Activated CD8-positive, alpha-beta T cell treated with anti-CD3 and anti-CD28 coated beads for 36 hours (primary cell): Measurements from ENCODE around the gene ERH. TPM values are rescaled to one million over a fixed set of nuclear protein-coding genes. Genes with fewer than 3 reads are reported as not detected.

Experiments used
- ATAC-seq: fragments of 200-7000 bp; cut with Tn5 transposase; one replicate; pipeline ENCODE4 v1.10.0; 2021; ENCODE audit warnings: mild to moderate bottlenecking, moderate library complexity
- CTCF ChIA-PET: fragments of 350-600 bp; sonication (Branson Sonifier 250); formaldehyde crosslinking; loops from one replicate; lab custom pipeline; 2021; ENCODE audit warnings: antibody characterized with exemption; lab: Charles Lee
- POLR2A ChIA-PET: fragments of 350-600 bp; sonication (Branson Sonifier 250); formaldehyde crosslinking; loops from one replicate; lab custom pipeline; 2021; ENCODE audit warnings: antibody characterized with exemption; lab: Charles Lee
- DNase-seq: peaks from one replicate; pipeline ENCODE4 v3.0.0-alpha.2; 2020
- H3K27ac Mint-ChIP-seq: one replicate; pipeline ENCODE4 v1.8.0; 2021; ENCODE audit warnings: mild to moderate bottlenecking, mixed read lengths
- H3K27me3 Mint-ChIP-seq: one replicate; pipeline ENCODE4 v1.8.0; 2021; ENCODE audit warnings: mixed read lengths
- H3K36me3 Mint-ChIP-seq: one replicate; pipeline ENCODE4 v1.8.0; 2021; ENCODE audit warnings: low read depth, mixed read lengths
- H3K4me1 Mint-ChIP-seq: one replicate; pipeline ENCODE4 v1.8.0; 2021; ENCODE audit warnings: low read depth, mixed read lengths
- H3K4me3 Mint-ChIP-seq: one replicate; pipeline ENCODE4 v1.8.0; 2021; ENCODE audit warnings: mild to moderate bottlenecking, moderate library complexity, mixed read lengths
- H3K9me3 Mint-ChIP-seq: one replicate; pipeline ENCODE4 v1.8.0; 2021; ENCODE audit warnings: mixed read lengths
- CTCF ChIP-seq: fragments of 200-600 bp; IDR thresholded peaks from one replicate; pipeline ENCODE4 v1.8.0; 2022; ENCODE audit warnings: antibody characterized with exemption, mild to moderate bottlenecking
- intact Hi-C: fragments of 100-400 bp; cut with micrococcal nuclease; formaldehyde crosslinking; loops from one replicate; pipeline ENCODE4 v1.10.0; 2022
- total RNA-seq, 2 experiments: library from RNA; stranded (reverse); gene quantifications; one replicate each; pipeline ENCODE4 v1.2.3, GENCODE V29; 2021

Gene ERH
- total RNA-seq, 2 experiments from 2014 or later, result 301 to 313 TPM

GRCh38 chr14:69356903-69357543, 41.1 kb downstream of the ERH start:
- Mint-ChIP-seq H3K27ac (no peak overlapping the region), H3K4me3 (no peak overlapping the region), H3K27me3 (no peaks in the 10 kb centered on the region), H3K4me1 (peaks cover 47% of the 10 kb centered on the region), H3K9me3 (no peaks in the 10 kb centered on the region), H3K36me3 (no peaks in the 10 kb centered on the region)
- CTCF ChIA-PET, result interaction anchor here (1.5 to 1.7 kb wide), 2 partner anchors 10 to 102 kb away, joined by 4 to 8 read pairs; no protein-coding TSS in a partner anchor
- TF ChIP-seq CTCF, result no peak
- ATAC-seq (no peak), DNase-seq (no peak)
- intact Hi-C loops, result no loop called here
- POLR2A ChIA-PET, result interaction anchor here (0.7 to 1.7 kb wide), 3 partner anchors 10 to 41 kb away, joined by 3 to 7 read pairs (median 4); partner anchors contain the start of genes ERH and SLC39A9

- intact Hi-C loops, result no loop called here
- Mint-ChIP-seq H3K4me3 (no peak overlapping the region), H3K4me1 (peaks cover 42% of the 10 kb centered on the region), H3K36me3 (no peaks in the 10 kb centered on the region), H3K27ac (peak overlapping the region; percentile 49), H3K9me3 (no peaks in the 10 kb centered on the region), H3K27me3 (no peaks in the 10 kb centered on the region)
- DNase-seq, result no peak
- no peak for TF ChIP-seq CTCF
- ChIA-PET CTCF (interaction anchor here (2.0 kb wide), 1 partner anchor 113 kb away, joined by 7 read pairs; no protein-coding TSS in a partner anchor), POLR2A (interaction anchor here (1.3 to 2.0 kb wide), 3 partner anchors 10 to 42 kb away, joined by 4 to 7 read pairs (median 5); partner anchors contain the start of genes ERH and SLC39A9)
- no peak for ATAC-seq
These were observed 42.4 kb downstream of the ERH start for GRCh38 chr14:69355607-69356281.

- CTCF ChIA-PET, result interaction anchor here (1.1 to 2.0 kb wide), 2 partner anchors 29 to 112 kb away, joined by 3 to 7 read pairs; no protein-coding TSS in a partner anchor
These were observed 42.9 kb downstream of the ERH start for GRCh38 chr14:69355154-69355597.

GRCh38 chr14:69354383-69355153, 43.5 kb downstream of the ERH start:
- no peaks in the 10 kb centered on the region for H3K36me3 Mint-ChIP-seq
- peaks cover 39% of the 10 kb centered on the region for H3K4me1 Mint-ChIP-seq
- POLR2A ChIA-PET, result interaction anchor here (0.8 to 2.0 kb wide), 4 partner anchors 11 to 42 kb away, joined by 3 to 5 read pairs (median 4); no protein-coding TSS in a partner anchor
- H3K4me3 Mint-ChIP-seq, result peak overlapping the region; percentile 63
- no peaks in the 10 kb centered on the region for H3K9me3 Mint-ChIP-seq
- intact Hi-C loops, result no loop called here
- peak overlapping the region; percentile 88 for H3K27ac Mint-ChIP-seq
- ATAC-seq, result peak; percentile 77
- CTCF ChIA-PET, result interaction anchor here (1.1 to 2.0 kb wide), 2 partner anchors 30 to 112 kb away, joined by 3 to 7 read pairs; no protein-coding TSS in a partner anchor
- no peak for TF ChIP-seq CTCF
- peak; percentile 89 for DNase-seq
- H3K27me3 Mint-ChIP-seq, result no peaks in the 10 kb centered on the region

More at GRCh38 chr14:69355154-69355597, 42.9 kb downstream of the ERH start:
- Mint-ChIP-seq H3K27me3 (no peaks in the 10 kb centered on the region), H3K36me3 (no peaks in the 10 kb centered on the region), H3K4me1 (peaks cover 39% of the 10 kb centered on the region), H3K27ac (peak overlapping the region; percentile 88), H3K4me3 (no peak overlapping the region), H3K9me3 (no peaks in the 10 kb centered on the region)
- DNase-seq, result no peak
- POLR2A ChIA-PET, result interaction anchor here (0.8 to 2.0 kb wide), 3 partner anchors 10 to 42 kb away, joined by 3 to 5 read pairs (median 4); no protein-coding TSS in a partner anchor
- intact Hi-C loops, result no loop called here
- ATAC-seq, result no peak
- no peak for TF ChIP-seq CTCF
